GM18909 (cell line): ENCODE data around the gene LRRC42.

Experiments used
- ATAC-seq: cut with Tn5 transposase; IDR thresholded peaks from one replicate; pipeline ENCODE4 v1.9.1; 2021; ENCODE audit warnings: mild to moderate bottlenecking; ENCODE audit not compliant: unreplicated experiment, poor library complexity

Gene LRRC42, protein sequence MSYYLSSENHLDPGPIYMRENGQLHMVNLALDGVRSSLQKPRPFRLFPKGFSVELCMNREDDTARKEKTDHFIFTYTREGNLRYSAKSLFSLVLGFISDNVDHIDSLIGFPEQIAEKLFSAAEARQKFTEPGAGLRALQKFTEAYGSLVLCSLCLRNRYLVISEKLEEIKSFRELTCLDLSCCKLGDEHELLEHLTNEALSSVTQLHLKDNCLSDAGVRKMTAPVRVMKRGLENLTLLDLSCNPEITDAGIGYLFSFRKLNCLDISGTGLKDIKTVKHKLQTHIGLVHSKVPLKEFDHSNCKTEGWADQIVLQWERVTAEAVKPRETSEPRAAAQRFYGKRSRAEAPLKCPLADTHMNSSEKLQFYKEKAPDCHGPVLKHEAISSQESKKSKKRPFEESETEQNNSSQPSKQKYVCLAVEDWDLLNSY

GRCh38 chr1:53946252-53947171 lies at the start of gene LRRC42:
TSS of gene LRRC42 (plus strand) at chr1:53946350. CDS start at chr1:53952000, 5,650 bp downstream.
- ATAC-seq = peak; percentile 70

DNA sequence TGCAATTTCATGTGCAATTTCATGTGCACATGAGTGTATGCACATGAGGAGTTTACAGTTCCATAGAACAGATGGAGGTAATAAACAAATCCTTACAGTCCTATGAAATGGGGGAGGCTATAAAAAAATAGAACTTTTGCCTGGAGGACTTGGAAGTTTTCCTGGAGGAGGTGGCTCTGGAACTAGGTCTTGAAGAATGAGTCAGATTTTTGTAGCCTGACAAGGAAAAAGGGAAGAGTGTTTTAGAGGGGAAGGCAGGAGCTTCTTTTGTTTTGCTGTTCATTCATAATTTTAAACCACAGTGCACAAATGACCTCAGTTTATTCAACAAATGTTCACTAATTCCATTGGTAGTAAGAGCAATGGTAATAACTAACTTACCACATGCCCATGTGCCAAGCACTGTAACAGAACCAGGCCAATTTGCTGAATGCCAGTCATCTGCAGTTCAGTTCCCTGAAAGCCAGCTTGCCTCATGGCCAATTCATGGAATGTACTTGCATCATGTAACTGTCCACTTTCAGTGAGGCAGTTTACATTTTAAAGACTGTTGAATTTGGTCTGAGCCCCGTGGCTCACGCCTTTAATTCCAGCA lies 49.4 kb upstream of the LRRC42 start:
- no peak for ATAC-seq

DNA sequence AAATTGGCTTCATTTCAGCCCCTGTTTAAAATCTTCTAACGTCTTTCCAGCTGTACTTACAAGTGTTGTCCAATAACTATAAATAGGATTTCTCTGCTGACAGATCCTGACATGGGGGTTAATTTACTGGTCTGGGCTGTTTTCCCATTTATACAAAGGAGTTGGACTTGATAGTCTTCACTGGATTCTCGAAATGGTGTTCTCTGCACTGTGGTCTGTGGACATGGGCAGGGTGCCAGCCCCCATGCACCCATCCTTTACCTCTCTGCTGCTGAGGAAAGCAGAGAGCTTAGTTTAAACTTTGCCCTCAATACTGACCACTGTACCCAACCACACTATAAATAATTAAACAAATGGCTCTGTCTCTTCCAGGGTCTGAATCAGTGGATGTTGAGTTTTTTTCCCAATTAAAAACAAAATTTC lies 46.9 kb upstream of the LRRC42 start:
- ATAC-seq = peak; percentile 64

- ATAC-seq = no peak
These were observed 46.4 kb upstream of the LRRC42 start for GRCh38 chr1:53899708-53900107.

DNA sequence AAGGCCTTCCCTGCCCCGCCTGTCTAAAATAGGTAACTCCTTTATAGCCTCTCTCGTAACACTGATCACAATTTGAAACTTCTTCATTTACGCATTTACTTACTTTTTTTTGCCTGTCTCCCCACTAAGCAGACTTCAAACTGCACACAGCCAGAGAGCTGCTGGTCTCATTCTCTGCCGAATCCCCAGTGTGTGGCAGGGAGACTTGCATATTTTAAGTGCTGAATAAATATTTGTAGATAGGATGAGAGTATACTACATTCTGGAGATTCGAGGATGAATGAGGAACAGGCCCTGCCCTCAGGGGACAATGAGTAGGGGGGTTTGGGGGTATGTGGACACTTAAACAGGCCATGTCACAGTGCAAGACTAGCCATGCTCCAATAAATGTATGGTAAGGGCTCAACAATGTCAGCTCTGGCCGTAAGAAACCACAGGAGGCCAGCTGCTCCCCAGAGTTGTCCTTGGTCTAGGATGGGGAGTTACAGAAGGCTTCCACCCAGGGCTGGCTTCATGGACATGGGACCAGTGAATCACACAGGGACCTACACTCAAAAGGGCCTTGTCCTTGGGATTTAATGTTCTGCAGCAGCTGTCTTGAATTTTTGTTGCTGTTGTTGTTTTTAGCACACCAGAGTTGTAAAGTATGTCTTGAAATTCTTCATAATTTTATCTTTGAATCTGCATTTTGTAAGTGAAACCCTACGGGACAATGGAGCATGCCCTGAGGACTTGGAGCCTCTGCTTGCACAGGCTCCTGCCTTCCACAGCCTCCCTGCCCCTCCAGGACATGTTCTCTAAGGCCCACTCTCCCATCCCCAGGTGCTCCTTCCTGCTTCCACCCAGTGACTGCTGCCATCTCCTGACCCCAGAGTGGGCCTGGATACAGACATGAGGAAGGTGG lies 43.7 kb upstream of the LRRC42 start:
- ATAC-seq = no peak

DNA sequence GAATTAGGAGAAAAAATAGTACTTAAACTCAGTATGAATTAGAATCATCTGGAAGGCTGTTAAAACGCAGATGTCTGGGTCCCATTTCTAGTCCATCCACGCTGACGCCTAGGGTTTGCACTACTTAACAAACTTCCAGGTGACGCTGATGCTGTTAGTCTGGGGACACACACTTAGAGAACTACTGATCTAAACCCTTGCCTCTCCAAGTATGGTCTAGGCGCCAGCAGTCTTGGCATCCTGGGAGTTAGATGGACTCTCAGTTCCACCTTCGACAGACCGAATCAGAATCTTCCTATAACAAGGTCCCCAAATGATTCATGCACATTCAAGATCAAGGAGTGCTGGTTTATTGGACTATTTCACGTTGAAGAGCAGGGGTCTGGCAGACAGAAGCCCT lies 40.6 kb upstream of the LRRC42 start:
- no peak for ATAC-seq

DNA sequence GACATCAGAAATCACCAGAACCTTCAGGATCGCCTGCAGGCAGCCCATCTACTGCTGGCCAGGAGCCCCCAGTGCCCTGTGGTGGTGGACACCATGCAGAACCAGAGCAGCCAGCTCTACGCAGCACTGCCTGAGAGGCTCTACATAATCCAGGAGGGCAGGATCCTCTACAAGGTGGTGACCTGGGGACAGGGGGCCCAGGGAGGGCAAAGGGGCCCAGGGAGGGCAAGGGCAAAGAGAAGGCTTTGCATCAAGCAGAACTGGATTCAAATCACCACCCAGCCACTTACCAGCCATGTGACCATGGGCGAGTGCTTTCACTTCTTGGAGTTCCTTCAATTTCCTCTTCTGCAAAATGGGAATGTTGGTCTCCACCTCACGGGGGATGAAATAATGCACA lies 40.0 kb upstream of the LRRC42 start:
- no peak for ATAC-seq

- ATAC-seq = no peak
These were observed 36.2 kb upstream of the LRRC42 start for GRCh38 chr1:53909946-53910345.

- no peak for ATAC-seq
These were observed 34.7 kb upstream of the LRRC42 start for GRCh38 chr1:53911442-53911841.

DNA sequence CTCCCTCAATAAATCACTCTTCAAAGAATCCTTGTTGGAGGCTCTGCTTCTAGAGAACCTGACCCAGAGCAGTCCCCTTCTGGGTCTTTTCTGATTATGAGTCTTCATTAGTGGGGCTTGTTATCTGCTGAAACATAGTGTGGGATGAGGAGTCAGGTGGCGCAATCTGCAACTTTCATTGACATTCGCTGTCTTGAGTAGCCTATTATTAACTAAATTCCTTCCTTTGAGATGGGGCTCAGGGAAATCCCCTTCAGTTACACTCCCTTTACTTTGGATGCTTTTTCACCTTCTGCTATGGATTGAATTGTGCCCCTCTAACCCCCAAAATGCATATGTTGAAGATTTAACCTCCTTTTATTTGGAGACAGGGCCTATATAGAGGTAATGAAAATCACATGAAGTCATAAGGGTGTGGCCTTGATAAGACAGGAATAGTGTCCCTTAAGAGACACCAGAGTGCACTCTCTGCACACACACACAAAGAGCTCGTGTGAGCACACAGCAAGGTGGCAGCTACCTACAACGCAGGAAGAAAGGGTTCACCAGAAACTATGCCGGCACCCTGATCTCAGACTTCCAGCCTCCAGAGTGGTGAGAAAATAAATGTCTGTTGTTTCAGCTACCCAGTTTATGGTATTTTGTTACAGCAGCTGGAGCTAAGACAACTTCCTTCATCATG lies 32.7 kb upstream of the LRRC42 start:
- no peak for ATAC-seq

- no peak for ATAC-seq
These were observed 27.8 kb upstream of the LRRC42 start for GRCh38 chr1:53918343-53918742.

DNA sequence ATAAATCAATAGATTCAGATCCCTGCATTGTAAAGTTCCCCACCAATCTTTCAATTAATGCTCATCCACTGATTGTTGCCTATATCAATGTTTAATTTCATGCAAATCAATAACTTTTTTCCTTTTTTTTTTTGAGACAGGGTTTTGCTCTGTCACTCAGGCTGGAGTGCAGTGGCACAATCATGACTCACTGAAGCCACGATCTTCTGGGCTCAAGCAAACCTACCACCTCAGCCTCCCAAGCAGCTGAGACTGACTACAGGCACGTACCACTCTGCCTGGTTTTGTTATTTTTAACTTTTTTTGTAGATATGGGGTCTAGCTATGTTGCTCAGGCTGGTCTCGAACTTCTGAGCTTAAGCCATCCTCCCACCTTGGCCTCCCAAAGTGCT lies 26.5 kb upstream of the LRRC42 start:
- no peak for ATAC-seq

DNA sequence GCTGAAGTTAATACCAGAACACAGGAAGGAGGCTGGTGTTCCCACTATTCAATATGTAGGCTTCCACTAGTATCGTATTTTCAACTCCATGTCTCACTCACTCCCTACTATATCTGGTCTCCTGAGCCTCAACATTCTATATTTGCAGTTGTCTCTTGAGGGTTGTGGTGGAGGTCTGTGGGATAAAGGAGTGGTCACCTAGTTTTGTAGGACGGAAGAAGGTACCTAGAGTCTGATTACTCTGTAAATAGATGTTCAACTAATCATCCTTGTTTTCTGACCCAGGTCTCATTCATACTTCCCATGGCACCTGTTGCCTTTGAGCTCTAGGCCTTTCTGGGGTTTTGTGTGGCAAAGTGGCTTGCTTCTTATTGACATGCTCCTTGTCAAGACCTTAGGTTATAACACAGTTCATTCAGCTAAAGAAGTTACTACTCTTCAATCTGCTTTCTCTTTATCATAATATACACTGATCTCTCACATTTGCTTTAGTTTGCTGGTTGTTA lies 18.7 kb upstream of the LRRC42 start:
- ATAC-seq = no peak

GRCh38 chr1:53929246-53929960 lies 16.7 kb upstream of the LRRC42 start:
- ATAC-seq = no peak

- no peak for ATAC-seq
These were observed 15.2 kb upstream of the LRRC42 start for GRCh38 chr1:53930932-53931331.

GRCh38 chr1:53931523-53931922 lies 14.6 kb upstream of the LRRC42 start:
- ATAC-seq = no peak

DNA sequence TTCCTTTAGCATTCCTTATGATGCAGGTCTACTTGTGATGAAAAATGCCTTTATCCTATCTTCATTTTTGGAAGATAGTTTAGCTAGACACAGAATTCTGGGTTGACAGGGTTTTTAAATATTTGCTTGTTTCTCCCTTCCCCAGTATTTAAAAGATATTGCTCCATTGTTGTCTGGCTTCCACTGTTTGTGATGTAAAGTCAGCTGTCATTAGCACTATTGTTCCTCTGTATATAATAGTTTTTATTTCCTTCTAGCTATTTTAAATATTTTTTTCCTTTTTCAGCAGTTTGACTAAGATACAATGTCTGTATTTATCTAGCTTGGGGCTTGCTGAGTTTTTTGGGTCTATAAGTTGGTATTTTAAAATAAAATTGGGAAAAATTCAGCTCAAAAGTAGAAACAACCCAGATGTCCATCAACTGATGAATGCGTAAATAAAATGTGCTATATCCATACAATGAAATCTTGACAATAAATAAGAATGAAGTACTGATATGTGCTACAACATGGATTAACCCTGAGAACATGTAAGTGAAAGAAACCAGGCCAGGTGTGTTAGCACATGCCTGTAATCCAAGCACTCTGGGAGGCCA lies 11.9 kb upstream of the LRRC42 start:
- no peak for ATAC-seq

DNA sequence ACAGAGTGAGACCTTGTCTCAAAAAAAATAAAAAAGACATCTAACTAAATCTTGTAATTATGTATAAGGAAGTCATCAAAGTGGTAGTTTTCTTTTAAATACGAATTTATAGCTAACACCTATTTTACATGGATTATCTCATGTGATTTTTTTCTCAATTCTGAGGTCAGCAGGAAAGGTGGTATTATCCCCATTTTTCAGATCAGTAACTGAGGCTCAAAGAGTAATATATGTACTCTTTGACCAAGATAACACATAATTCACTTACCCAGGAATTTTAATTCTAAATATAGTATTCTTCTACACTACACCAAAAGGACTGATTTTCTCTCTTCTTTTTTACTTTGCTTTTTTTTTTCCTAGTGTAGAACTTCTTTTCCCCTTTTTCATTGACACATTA lies 9.7 kb upstream of the LRRC42 start:
- ATAC-seq = no peak
